SK-N-SH treated with all-trans-retinoic acid at 6 μM for 48 hours (cell line): ENCODE results near the gene COL4A2.

Experiments used
- ATAC-seq: fragments of 200-7000 bp; cut with Tn5 transposase; 3 replicates; pipeline ENCODE4 v1.9.1; 2020; ENCODE audit warnings: mild to moderate bottlenecking, moderate library complexity
- ARNTL ChIP-seq: fragments of 450-650 bp; formaldehyde crosslinking; IDR thresholded peaks from 2 replicates; pipeline ENCODE4 v1.5.0; 2020; ENCODE audit warnings: low read depth, mild to moderate bottlenecking, moderate library complexity, borderline replicate concordance
- BACH2 ChIP-seq: fragments of 250-450 bp; sonication (Bioruptor Pico); IDR thresholded peaks from 2 replicates; pipeline ENCODE4 v1.9.0; 2021; ENCODE audit warnings: mild to moderate bottlenecking, borderline replicate concordance
- CSDC2 ChIP-seq: fragments of 250-450 bp; sonication (Bioruptor Pico); IDR thresholded peaks from 2 replicates; pipeline ENCODE4 v1.5.0; 2020; ENCODE audit warnings: mild to moderate bottlenecking, moderate library complexity
- ESRRG ChIP-seq: fragments of 250-450 bp; sonication (Bioruptor Pico); IDR thresholded peaks from 2 replicates; pipeline ENCODE4 v1.6.1; 2021; ENCODE audit warnings: mild to moderate bottlenecking
- GLIS3 ChIP-seq: fragments of 250-450 bp; sonication (Bioruptor Pico); IDR thresholded peaks from 2 replicates; pipeline ENCODE4 v1.5.0; 2020; ENCODE audit warnings: mild to moderate bottlenecking, moderate library complexity
- ISL1 ChIP-seq: fragments of 250-450 bp; sonication (Bioruptor Pico); IDR thresholded peaks from 2 replicates; pipeline ENCODE4 v2.1.2; 2022; ENCODE audit warnings: mild to moderate bottlenecking, moderate library complexity
- OSR1 ChIP-seq: fragments of 250-450 bp; sonication (Bioruptor Pico); IDR thresholded peaks from 2 replicates; pipeline ENCODE4 v1.8.0; 2022; ENCODE audit warnings: moderate library complexity, mild to moderate bottlenecking, inconsistent platforms
- POU6F1 ChIP-seq: fragments of 250-450 bp; sonication (Bioruptor Pico); IDR thresholded peaks from 2 replicates; pipeline ENCODE4 v1.8.0; 2021; ENCODE audit warnings: low read depth, mild to moderate bottlenecking, moderate library complexity, borderline replicate concordance
- PPARA ChIP-seq: fragments of 250-450 bp; sonication (Bioruptor Pico); IDR thresholded peaks from 2 replicates; pipeline ENCODE4 v1.5.0; 2020; ENCODE audit warnings: mild to moderate bottlenecking, borderline replicate concordance
- RARB ChIP-seq: fragments of 250-450 bp; sonication (Bioruptor Pico); IDR thresholded peaks from 2 replicates; pipeline ENCODE4 v1.8.0; 2021; ENCODE audit warnings: mild to moderate bottlenecking, moderate library complexity
- SNAI2 ChIP-seq: fragments of 250-450 bp; sonication (Bioruptor Pico); IDR thresholded peaks from 2 replicates; pipeline ENCODE4 v1.5.0; 2020; ENCODE audit warnings: mild to moderate bottlenecking, moderate library complexity
- TCF4 ChIP-seq: fragments of 250-450 bp; sonication (Bioruptor Pico); IDR thresholded peaks from 2 replicates; pipeline ENCODE4 v1.8.0; 2021; ENCODE audit warnings: mild to moderate bottlenecking, moderate library complexity, borderline replicate concordance
- ZC3H10 ChIP-seq: fragments of 250-450 bp; sonication (Bioruptor Pico); IDR thresholded peaks from 2 replicates; pipeline ENCODE4 v1.5.1; 2021; ENCODE audit warnings: mild to moderate bottlenecking, moderate library complexity
- ZFP3 ChIP-seq: fragments of 250-450 bp; sonication (Bioruptor Pico); IDR thresholded peaks from 2 replicates; pipeline ENCODE4 v1.5.0; 2020; ENCODE audit warnings: mild to moderate bottlenecking, moderate library complexity
- ZFP30 ChIP-seq: fragments of 450-650 bp; formaldehyde crosslinking; IDR thresholded peaks from 2 replicates; pipeline ENCODE4 v1.5.0; 2022; ENCODE audit warnings: mild to moderate bottlenecking, moderate library complexity
- ZNF565 ChIP-seq: fragments of 450-650 bp; formaldehyde crosslinking; conservative IDR thresholded peaks from 2 replicates; pipeline ENCODE4 v1.5.0; 2020; ENCODE audit warnings: low read depth, mild to moderate bottlenecking, moderate library complexity
- ZNF70 ChIP-seq: fragments of 450-650 bp; formaldehyde crosslinking; IDR thresholded peaks from 2 replicates; pipeline ENCODE4 v1.5.0; 2020; ENCODE audit warnings: mild to moderate bottlenecking, moderate library complexity
- ZNF8 ChIP-seq: fragments of 450-650 bp; formaldehyde crosslinking; IDR thresholded peaks from 2 replicates; pipeline ENCODE4 v1.5.0; 2020; ENCODE audit warnings: mild to moderate bottlenecking, moderate library complexity
- TF ChIP-seq, protein P1 (sequence below): fragments of 250-450 bp; sonication (Bioruptor Pico); IDR thresholded peaks from 2 replicates; pipeline ENCODE4 v1.5.1; 2020; ENCODE audit warnings: low read depth, mild to moderate bottlenecking, moderate library complexity
- TF ChIP-seq, protein P2 (sequence below): fragments of 250-450 bp; sonication (Bioruptor Pico); IDR thresholded peaks from 2 replicates; pipeline ENCODE4 v1.5.1; 2021; ENCODE audit warnings: mild to moderate bottlenecking, moderate library complexity
- TF ChIP-seq, protein P3 (sequence below): fragments of 250-450 bp; sonication (Bioruptor Pico); IDR thresholded peaks from 2 replicates; pipeline ENCODE4 v1.5.0; 2020; ENCODE audit warnings: mild to moderate bottlenecking, moderate library complexity

Gene COL4A2

DNA sequence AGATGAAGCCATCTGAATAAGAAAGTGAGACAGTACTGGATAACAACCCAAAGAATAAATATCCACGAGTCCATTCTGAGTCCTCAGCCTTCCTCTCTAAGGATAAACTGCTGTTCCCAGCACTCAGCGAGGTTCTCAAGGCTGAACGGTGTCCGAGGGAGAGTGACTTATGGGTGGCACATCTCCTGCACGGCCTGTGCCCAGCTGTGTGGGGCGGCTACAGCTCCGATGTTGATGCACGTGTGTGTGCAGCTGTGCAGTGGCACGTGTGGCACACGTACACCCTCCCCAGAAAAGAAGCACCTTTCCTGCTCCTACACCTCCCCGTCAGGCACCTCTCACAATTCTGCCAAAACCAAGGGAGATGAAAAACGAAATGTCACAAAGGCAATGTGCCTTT is 209.4 kb downstream of the COL4A2 start:
- TF ChIP-seq TCF4 (CRISPR knock-in tag) (no peak), RARB (CRISPR knock-in tag) (no peak), ZNF70 (CRISPR knock-in tag) (no peak), CSDC2 (CRISPR knock-in tag) (no peak), OSR1 (CRISPR knock-in tag) (no peak), ESRRG (CRISPR knock-in tag) (no peak)
- TF ChIP-seq, protein P1, sequence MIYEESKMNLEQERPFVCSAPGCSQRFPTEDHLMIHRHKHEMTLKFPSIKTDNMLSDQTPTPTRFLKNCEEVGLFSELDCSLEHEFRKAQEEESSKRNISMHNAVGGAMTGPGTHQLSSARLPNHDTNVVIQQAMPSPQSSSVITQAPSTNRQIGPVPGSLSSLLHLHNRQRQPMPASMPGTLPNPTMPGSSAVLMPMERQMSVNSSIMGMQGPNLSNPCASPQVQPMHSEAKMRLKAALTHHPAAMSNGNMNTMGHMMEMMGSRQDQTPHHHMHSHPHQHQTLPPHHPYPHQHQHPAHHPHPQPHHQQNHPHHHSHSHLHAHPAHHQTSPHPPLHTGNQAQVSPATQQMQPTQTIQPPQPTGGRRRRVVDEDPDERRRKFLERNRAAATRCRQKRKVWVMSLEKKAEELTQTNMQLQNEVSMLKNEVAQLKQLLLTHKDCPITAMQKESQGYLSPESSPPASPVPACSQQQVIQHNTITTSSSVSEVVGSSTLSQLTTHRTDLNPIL (CRISPR knock-in tag) = no peak
- no peak for ATAC-seq

DNA sequence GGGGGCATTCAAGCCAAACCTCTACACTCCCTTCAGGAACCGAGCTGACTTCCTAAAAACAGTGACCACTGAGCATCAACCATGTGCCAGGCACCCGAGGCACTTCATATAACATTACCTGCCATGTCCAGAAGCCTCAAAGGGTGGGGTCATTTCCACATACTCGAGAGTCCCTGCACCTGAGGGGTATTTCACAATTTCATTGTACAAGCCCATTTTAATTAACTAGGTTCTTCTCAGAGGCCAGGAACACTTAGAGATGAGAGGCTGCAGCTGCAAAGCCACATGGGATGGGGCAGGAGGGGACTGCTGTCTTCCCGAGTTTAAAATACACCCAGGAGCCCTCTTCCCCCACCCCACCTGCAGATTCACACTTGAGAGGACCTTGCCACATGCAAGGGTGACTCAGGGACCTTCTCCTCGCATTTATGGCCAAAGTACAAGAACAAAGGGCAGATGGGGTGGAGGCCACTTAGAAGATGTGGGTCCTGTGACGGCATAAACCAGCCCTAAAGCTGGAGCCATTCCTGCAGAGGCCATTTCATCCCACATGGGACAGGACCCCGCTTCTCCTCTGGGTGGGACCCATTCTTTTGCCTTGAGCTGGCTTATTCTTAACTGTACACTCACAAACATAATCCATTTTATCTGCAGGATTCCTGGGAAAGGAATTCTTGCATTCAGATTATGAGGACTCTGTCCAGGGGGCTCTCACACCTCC is 210.6 kb downstream of the COL4A2 start:
- no peak for TF ChIP-seq POU6F1 (CRISPR knock-in tag)
- TF ChIP-seq BACH2 = no peak
- TF ChIP-seq ARNTL (CRISPR knock-in tag) = no peak
- ATAC-seq = no peak

- no peak for TF ChIP-seq ESRRG (CRISPR knock-in tag)
- TF ChIP-seq, protein P1 (CRISPR knock-in tag) = no peak
- no peak for TF ChIP-seq ZFP30 (CRISPR knock-in tag)
- no peak for TF ChIP-seq ISL1 (CRISPR knock-in tag)
- TF ChIP-seq ZFP3 = no peak
- TF ChIP-seq BACH2 = no peak
- TF ChIP-seq POU6F1 (CRISPR knock-in tag) = no peak
- no peak for TF ChIP-seq ZNF70 (CRISPR knock-in tag)
- no peak for TF ChIP-seq ZNF8 (CRISPR knock-in tag)
- no peak for TF ChIP-seq GLIS3 (CRISPR knock-in tag)
- TF ChIP-seq SNAI2 (CRISPR knock-in tag) = no peak
- TF ChIP-seq ZC3H10 (CRISPR knock-in tag) = no peak
- TF ChIP-seq PPARA (CRISPR knock-in tag) = no peak
- no peak for TF ChIP-seq ZNF565 (CRISPR knock-in tag)
- TF ChIP-seq TCF4 (CRISPR knock-in tag) = no peak
- TF ChIP-seq, protein P2, sequence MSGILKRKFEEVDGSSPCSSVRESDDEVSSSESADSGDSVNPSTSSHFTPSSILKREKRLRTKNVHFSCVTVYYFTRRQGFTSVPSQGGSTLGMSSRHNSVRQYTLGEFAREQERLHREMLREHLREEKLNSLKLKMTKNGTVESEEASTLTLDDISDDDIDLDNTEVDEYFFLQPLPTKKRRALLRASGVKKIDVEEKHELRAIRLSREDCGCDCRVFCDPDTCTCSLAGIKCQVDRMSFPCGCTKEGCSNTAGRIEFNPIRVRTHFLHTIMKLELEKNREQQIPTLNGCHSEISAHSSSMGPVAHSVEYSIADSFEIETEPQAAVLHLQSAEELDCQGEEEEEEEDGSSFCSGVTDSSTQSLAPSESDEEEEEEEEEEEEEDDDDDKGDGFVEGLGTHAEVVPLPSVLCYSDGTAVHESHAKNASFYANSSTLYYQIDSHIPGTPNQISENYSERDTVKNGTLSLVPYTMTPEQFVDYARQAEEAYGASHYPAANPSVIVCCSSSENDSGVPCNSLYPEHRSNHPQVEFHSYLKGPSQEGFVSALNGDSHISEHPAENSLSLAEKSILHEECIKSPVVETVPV (CRISPR knock-in tag) = no peak
- ATAC-seq = no peak
These were observed 211.1 kb downstream of the COL4A2 start for GRCh38 chr13:110518226-110518525.

- ATAC-seq = no peak; the same call in 2 of the 3 replicates
- TF ChIP-seq SNAI2 (CRISPR knock-in tag) (no peak), TCF4 (CRISPR knock-in tag) (no peak), OSR1 (CRISPR knock-in tag) (no peak), CSDC2 (CRISPR knock-in tag) (no peak), RARB (CRISPR knock-in tag) (no peak)
- TF ChIP-seq, protein P3, sequence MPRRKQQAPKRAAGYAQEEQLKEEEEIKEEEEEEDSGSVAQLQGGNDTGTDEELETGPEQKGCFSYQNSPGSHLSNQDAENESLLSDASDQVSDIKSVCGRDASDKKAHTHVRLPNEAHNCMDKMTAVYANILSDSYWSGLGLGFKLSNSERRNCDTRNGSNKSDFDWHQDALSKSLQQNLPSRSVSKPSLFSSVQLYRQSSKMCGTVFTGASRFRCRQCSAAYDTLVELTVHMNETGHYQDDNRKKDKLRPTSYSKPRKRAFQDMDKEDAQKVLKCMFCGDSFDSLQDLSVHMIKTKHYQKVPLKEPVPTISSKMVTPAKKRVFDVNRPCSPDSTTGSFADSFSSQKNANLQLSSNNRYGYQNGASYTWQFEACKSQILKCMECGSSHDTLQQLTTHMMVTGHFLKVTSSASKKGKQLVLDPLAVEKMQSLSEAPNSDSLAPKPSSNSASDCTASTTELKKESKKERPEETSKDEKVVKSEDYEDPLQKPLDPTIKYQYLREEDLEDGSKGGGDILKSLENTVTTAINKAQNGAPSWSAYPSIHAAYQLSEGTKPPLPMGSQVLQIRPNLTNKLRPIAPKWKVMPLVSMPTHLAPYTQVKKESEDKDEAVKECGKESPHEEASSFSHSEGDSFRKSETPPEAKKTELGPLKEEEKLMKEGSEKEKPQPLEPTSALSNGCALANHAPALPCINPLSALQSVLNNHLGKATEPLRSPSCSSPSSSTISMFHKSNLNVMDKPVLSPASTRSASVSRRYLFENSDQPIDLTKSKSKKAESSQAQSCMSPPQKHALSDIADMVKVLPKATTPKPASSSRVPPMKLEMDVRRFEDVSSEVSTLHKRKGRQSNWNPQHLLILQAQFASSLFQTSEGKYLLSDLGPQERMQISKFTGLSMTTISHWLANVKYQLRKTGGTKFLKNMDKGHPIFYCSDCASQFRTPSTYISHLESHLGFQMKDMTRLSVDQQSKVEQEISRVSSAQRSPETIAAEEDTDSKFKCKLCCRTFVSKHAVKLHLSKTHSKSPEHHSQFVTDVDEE = no peak
- TF ChIP-seq, protein P2 (CRISPR knock-in tag) = no peak
- TF ChIP-seq, protein P1 (CRISPR knock-in tag) = no peak
These were observed 211.5 kb downstream of the COL4A2 start for GRCh38 chr13:110518571-110518970.
